Esophagus muscularis mucosa (tissue), 4 donors: ENCODE data around the gene THOC6. TPM values are rescaled to one million over a fixed set of nuclear protein-coding genes. Genes with fewer than 3 reads are reported as not detected.
"Not testable (repeated sequence)": the region's sequence is repeated elsewhere in the genome, so short reads cannot be mapped to it uniquely, and the experiment has no call there.

Experiments used
- DNase-seq: peaks from one replicate; pipeline ENCODE4 v3.0.0-alpha.2; 2017; ENCODE audit errors: extremely low spot score
- H3K27ac ChIP-seq, 4 donors: fragments of 200-600 bp; sonication (generic); replicated peaks in 1 of 4; 1 replicate in 3 of 4; 2 replicates in 1 of 4; pipeline ENCODE4 v1.5.1; 2016 to 2019; ENCODE audit warnings: mild to moderate bottlenecking in 1 of 4
- H3K27me3 ChIP-seq, 4 donors: fragments of 200-600 bp; sonication (generic); one replicate each; pipeline versions ENCODE4 v1.5.1 to v1.6.0; 2016 to 2019
- H3K36me3 ChIP-seq, 4 donors: fragments of 200-600 bp; sonication (generic); one replicate each; pipeline ENCODE4 v1.5.1; 2016 to 2019
- H3K4me1 ChIP-seq, 4 donors: fragments of 200-600 bp; sonication (generic); one replicate each; pipeline ENCODE4 v1.5.1; 2016 to 2019
- H3K4me3 ChIP-seq, 4 donors: fragments of 200-600 bp; sonication (generic); 1 replicate in 2 of 4; 2 replicates in 2 of 4; pipeline ENCODE4 v1.5.1; 2016 to 2019; ENCODE audit warnings: mild to moderate bottlenecking in 4 of 4, moderate library complexity in 1 of 4
- H3K9me3 ChIP-seq, 4 donors: fragments of 200-600 bp; sonication (generic); 1 replicate in 3 of 4; 2 replicates in 1 of 4; pipeline ENCODE4 v1.5.1; 2016 to 2019
- CTCF ChIP-seq, 3 experiments: fragments of 200-600 bp in 2 of 3; fragments of 450-650 bp in 1 of 3; sonication (generic) in 2 of 3; IDR thresholded peaks; one replicate each; pipeline ENCODE4 v1.5.1; 2017 to 2019; ENCODE audit warnings: antibody characterized with exemption in 3 of 3, mild to moderate bottlenecking in 2 of 3, moderate library complexity in 1 of 3
- EP300 ChIP-seq: sonication (generic); formaldehyde crosslinking; IDR thresholded peaks from one replicate; pipeline ENCODE4 v1.6.1; 2017; ENCODE audit warnings: antibody characterized with exemption
- POLR2A ChIP-seq: fragments of 450-650 bp; IDR thresholded peaks from one replicate; pipeline ENCODE4 v1.6.1; 2017; ENCODE audit warnings: antibody characterized with exemption, moderate library complexity, mild to moderate bottlenecking, low read depth
- POLR2AphosphoS5 ChIP-seq, 2 donors: sonication (generic); formaldehyde crosslinking; IDR thresholded peaks; one replicate each; pipeline ENCODE4 v1.6.1; 2017; ENCODE audit warnings: antibody characterized with exemption in 2 of 2
- WGBS: methylation state at CpG from one replicate; pipeline ENCODE4 v1.1.5; 2018; 5-methylcytosine and 5-hydroxymethylcytosine counted together
- intact Hi-C: fragments of 100-400 bp; cut with DNase I; formaldehyde crosslinking; loops from one replicate; pipeline ENCODE4 v1.15.1; 2023
- small RNA-seq, 3 donors: library from RNA; depleted of rRNA; stranded (forward); fragments of <200 nt; gene quantifications; one replicate each; pipeline ENCODE3, GENCODE V24; 2016
- total RNA-seq, 4 donors: library from RNA; depleted of rRNA; stranded (reverse); fragments of >200 nt; gene quantifications; one replicate each; pipeline versions ENCODE4 v1.1.0 to v1.2.1, GENCODE V29; 2016

The THOC6 gene
- total RNA-seq, 4 donors from 2014 or later, result 14.1 to 27.9 (median 23.0) TPM

GRCh38 chr16:3074860-3075522 lies 51.2 kb downstream of the THOC6 start:
- peaks cover 0 to 15% (median 0%) of the 10 kb centered on the region in 4 donors for H3K36me3 ChIP-seq
- no peak overlapping the region for H3K27ac ChIP-seq
- peaks cover 0 to 13% (median 4%) of the 10 kb centered on the region in 4 donors for H3K4me1 ChIP-seq
- TF ChIP-seq EP300, result no peak
- no peak for TF ChIP-seq POLR2AphosphoS5 (IDR thresholded peaks at IDR 0.05)
- TF ChIP-seq POLR2A, result no peak
- TF ChIP-seq CTCF (IDR thresholded peaks at IDR 0.05), result no peak
- no peaks in the 10 kb centered on the region for H3K9me3 ChIP-seq
- H3K27me3 ChIP-seq, result peaks cover 0 to 10% (median 0%) of the 10 kb centered on the region in 4 donors
- intact Hi-C loops, result no loop called here
- DNase-seq, result no peak
- 53% methylated on average over 9 of the region's 9 CpGs for WGBS
- H3K4me3 ChIP-seq, result no peak overlapping the region

GRCh38 chr16:3075523-3075915 lies 51.7 kb downstream of the THOC6 start:
- Histone ChIP-seq H3K4me3 (no peak overlapping the region), H3K4me1 (peaks cover 0 to 13% (median 4%) of the 10 kb centered on the region in 4 donors), H3K27me3 (peaks cover 0 to 10% (median 0%) of the 10 kb centered on the region in 4 donors), H3K9me3 (no peaks in the 10 kb centered on the region), H3K27ac (no peak overlapping the region), H3K36me3 (peaks cover 0 to 15% (median 0%) of the 10 kb centered on the region in 4 donors)
- DNase-seq, result no peak
- intact Hi-C loops, result no loop called here
- TF ChIP-seq EP300, result no peak
- no peak for TF ChIP-seq POLR2AphosphoS5 (IDR thresholded peaks at IDR 0.05)
- no peak for TF ChIP-seq POLR2A
- TF ChIP-seq CTCF (IDR thresholded peaks at IDR 0.05), result no peak
- WGBS, result 24% methylated on average over 9 of the region's 10 CpGs

- Histone ChIP-seq H3K36me3 (peaks cover 0 to 15% (median 0%) of the 10 kb centered on the region in 4 donors), H3K4me1 (peaks cover 0 to 13% (median 4%) of the 10 kb centered on the region in 4 donors)
- H3K27ac ChIP-seq, H3K27me3 ChIP-seq, H3K9me3 ChIP-seq, H3K4me3 ChIP-seq, intact Hi-C loops, DNase-seq: not testable (repeated sequence)
- 92% methylated on average over 6 of the region's 6 CpGs for WGBS
Observed at GRCh38 chr16:3075946-3076345, 52.1 kb downstream of the THOC6 start.

GRCh38 chr16:3076577-3076976 lies 52.7 kb downstream of the THOC6 start:
- Histone ChIP-seq H3K9me3 (no peaks in the 10 kb centered on the region), H3K4me3 (no peak overlapping the region), H3K27ac (no peak overlapping the region), H3K27me3 (peaks cover 0 to 10% (median 0%) of the 10 kb centered on the region in 4 donors), H3K4me1 (peaks cover 0 to 13% (median 4%) of the 10 kb centered on the region in 4 donors), H3K36me3 (peaks cover 0 to 15% (median 0%) of the 10 kb centered on the region in 4 donors)
- DNase-seq, result no peak
- TF ChIP-seq CTCF (IDR thresholded peaks at IDR 0.05), result no peak
- no peak for TF ChIP-seq POLR2A
- TF ChIP-seq EP300, result no peak
- TF ChIP-seq POLR2AphosphoS5 (IDR thresholded peaks at IDR 0.05), result no peak
- intact Hi-C loops, result no loop called here
- WGBS, result 84% methylated on average over 3 of the region's 6 CpGs

Small RNA genes within 50 kb of the gene (small RNA-seq; reads per million reads assigned to genes)
- 0 reads per million in 3 donors for gene LINC00514

Other genes with a start within 250 kb of the THOC6 start
- gene ELOB, start 246.8 kb upstream of the THOC6 start, total RNA-seq, result 100 to 1,000 TPM; 199 to 229 (median 213) TPM
- gene PRSS33, start 236.5 kb upstream of the THOC6 start, total RNA-seq, result not detected
- gene PRSS41, start 225.6 kb upstream of the THOC6 start, total RNA-seq, result not detected
- not detected for gene PRSS21, start 206.8 kb upstream of the THOC6 start, total RNA-seq
- not detected for gene ZG16B, start 193.7 kb upstream of the THOC6 start, total RNA-seq
- not detected for gene PRSS22, start 165.9 kb upstream of the THOC6 start, total RNA-seq
- 10 to 100 TPM; 41.9 to 47.2 (median 43.9) TPM for gene FLYWCH2, start 140.8 kb upstream of the THOC6 start, total RNA-seq
- gene FLYWCH1, start 112.1 kb upstream of the THOC6 start, total RNA-seq, result 10 to 100 TPM; 33.8 to 61.6 (median 46.8) TPM
- under 1 TPM in 1 of 4 donors, not detected in 3; 0.13 TPM for gene KREMEN2, start 59.8 kb upstream of the THOC6 start, total RNA-seq
- 1 to 10 TPM; 2.2 to 7.5 (median 4.7) TPM for gene PAQR4, start 54.7 kb upstream of the THOC6 start, total RNA-seq
- 1 to 10 TPM in 1 of 4 donors, under 1 TPM in 1, not detected in 2; 0.57 to 2.5 TPM for gene PKMYT1, start 43.6 kb upstream of the THOC6 start, total RNA-seq
- under 1 TPM in 3 of 4 donors, not detected in 1; 0.17 to 0.42 (median 0.32) TPM for gene CLDN9, start 11.1 kb upstream of the THOC6 start, total RNA-seq
- gene CLDN6, start 5.9 kb upstream of the THOC6 start, total RNA-seq, result not detected
- 100 to 1,000 TPM in 1 of 4 donors, 10 to 100 TPM in 3; 20.9 to 140 (median 57.5) TPM for gene TNFRSF12A, start 3.7 kb upstream of the THOC6 start, total RNA-seq
- 100 to 1,000 TPM in 2 of 4 donors, 10 to 100 TPM in 2; 28.8 to 134 (median 72.2) TPM for gene HCFC1R1, start 93 bp upstream of the THOC6 start, total RNA-seq
- gene BICDL2, start 12.9 kb downstream of the THOC6 start, total RNA-seq, result under 1 TPM in 2 of 4 donors, not detected in 2; 0.19 to 0.42 TPM
- gene MMP25, start 22.5 kb downstream of the THOC6 start, total RNA-seq, result 1 to 10 TPM in 1 of 4 donors, under 1 TPM in 3; under 0.01 to 4.5 (median 0.12) TPM
- 10 to 100 TPM; 13.7 to 40.8 (median 31.2) TPM for gene IL32, start 41.6 kb downstream of the THOC6 start, total RNA-seq
- gene ZSCAN10, start 75.3 kb downstream of the THOC6 start, total RNA-seq, result not detected
- gene ZNF205, start 88.6 kb downstream of the THOC6 start, total RNA-seq, result 10 to 100 TPM; 10.6 to 25.0 (median 17.1) TPM
- 10 to 100 TPM in 3 of 4 donors, 1 to 10 TPM in 1; 8.4 to 18.3 (median 13.5) TPM for gene ZNF213, start 111.0 kb downstream of the THOC6 start, total RNA-seq
- gene OR1F1, start 164.2 kb downstream of the THOC6 start, total RNA-seq, result not detected
- 1 to 10 TPM; 5.8 to 8.2 (median 7.1) TPM for gene ZNF200, start 211.1 kb downstream of the THOC6 start, total RNA-seq
- gene MEFV, start 232.6 kb downstream of the THOC6 start, total RNA-seq, result 1 to 10 TPM; 1.2 to 4.0 (median 1.5) TPM